C4-2B (cell line): ENCODE results near the gene FBXW10.
A peak's percentile ranks its signal among the peaks of the same experiment; 100 is the strongest.
"Not testable (repeated sequence)": the region's sequence is repeated elsewhere in the genome, so short reads cannot be mapped to it uniquely, and the experiment has no call there.

Experiments
- H3K27ac ChIP-seq: fragments of 450-650 bp; 2 replicates; pipeline ENCODE4 v1.5.1; 2017
- CTCF ChIP-seq: fragments of 450-650 bp; conservative IDR thresholded peaks from 2 replicates; pipeline ENCODE4 v1.5.1; 2017; ENCODE audit warnings: mild to moderate bottlenecking

Gene FBXW10, protein sequence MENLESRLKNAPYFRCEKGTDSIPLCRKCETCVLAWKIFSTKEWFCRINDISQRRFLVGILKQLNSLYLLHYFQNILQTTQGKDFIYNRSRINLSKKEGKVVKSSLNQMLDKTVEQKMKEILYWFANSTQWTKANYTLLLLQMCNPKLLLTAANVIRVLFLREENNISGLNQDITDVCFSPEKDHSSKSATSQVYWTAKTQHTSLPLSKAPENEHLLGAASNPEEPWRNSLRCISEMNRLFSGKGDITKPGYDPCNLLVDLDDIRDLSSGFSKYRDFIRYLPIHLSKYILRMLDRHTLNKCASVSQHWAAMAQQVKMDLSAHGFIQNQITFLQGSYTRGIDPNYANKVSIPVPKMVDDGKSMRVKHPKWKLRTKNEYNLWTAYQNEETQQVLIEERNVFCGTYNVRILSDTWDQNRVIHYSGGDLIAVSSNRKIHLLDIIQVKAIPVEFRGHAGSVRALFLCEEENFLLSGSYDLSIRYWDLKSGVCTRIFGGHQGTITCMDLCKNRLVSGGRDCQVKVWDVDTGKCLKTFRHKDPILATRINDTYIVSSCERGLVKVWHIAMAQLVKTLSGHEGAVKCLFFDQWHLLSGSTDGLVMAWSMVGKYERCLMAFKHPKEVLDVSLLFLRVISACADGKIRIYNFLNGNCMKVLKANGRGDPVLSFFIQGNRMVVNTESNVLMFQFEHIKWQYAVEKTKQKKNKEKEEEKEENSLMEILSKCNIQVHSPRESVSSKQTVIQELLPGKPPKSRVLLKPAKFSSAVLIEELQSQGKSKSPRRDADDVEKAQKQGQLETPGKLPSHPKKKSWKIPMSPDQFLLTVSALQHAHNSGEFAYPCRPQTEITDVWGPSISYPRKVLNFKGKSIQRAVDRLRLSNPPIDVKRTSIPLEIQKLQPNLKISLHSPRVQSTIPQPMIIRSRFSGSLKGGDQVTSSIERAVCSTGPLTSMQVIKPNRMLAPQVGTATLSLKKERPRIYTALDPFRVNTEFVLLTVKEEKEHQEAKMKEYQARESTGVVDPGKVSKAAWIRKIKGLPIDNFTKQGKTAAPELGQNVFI

GRCh38 chr17:18743699-18744421, at the start of gene FBXW10:
Gene FBXW10 (plus strand): TSS chr17:18744054. CDS start chr17:18744245, 191 bp downstream.
- not testable (repeated sequence) for H3K27ac ChIP-seq

- not testable (repeated sequence) for H3K27ac ChIP-seq
Measured at GRCh38 chr17:18695143-18695542, 48.7 kb upstream of the FBXW10 start.

DNA sequence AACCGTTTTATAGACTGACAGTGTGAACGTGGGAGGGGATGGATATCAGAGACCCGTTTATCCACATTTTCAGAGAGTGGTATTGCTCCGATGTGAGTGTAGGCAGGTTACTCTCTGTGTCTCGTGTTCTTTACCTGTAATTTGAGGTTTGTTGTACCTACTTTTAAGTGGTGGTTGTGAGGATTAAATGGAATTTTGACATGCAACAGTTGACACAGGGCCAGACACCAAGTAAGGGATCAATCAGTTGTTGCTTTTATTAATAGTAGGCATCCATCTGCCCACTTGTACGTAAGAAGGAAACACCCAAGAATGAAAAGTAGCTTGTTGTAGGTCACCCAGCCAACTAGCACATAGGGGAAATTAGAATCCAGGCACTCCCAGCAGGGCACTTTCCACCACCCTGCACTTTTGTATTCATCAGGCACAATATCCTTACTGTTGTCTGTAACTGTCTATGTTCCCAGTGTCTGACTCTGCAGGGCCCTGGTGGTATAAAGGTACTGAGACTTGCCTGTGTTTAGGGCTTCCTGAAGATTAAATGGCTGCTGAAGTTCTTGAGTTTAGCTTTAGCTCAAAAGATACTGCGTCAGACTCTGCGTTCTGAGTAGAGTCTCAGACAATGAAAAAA, 45.3 kb upstream of the FBXW10 start:
- peak overlapping the region; percentile 51; the same call in 1 of the 2 replicates for H3K27ac ChIP-seq

DNA sequence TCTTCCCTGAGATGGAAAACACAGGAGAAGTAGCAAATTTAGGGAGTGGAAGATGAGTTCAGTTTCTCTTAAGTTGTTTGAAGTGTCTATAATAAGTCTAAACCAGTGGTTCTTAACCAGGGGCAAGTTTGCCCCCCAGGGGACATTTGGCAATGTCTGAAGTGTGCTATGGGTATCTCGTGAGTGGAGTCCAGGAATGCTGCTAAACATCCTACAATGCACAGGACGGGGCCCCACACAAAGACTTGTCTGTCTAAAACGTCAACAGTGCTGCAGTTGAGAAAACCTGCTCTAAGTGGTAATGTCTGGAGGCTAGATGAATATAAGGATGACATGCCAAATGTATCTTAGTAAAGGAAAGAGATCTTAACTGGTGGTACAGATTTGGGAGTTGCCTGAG, 37.9 kb upstream of the FBXW10 start:
- not testable (repeated sequence) for H3K27ac ChIP-seq

GRCh38 chr17:18708215-18708614, 35.6 kb upstream of the FBXW10 start:
- H3K27ac ChIP-seq: not testable (repeated sequence)

GRCh38 chr17:18712354-18712999, 31.4 kb upstream of the FBXW10 start:
- not testable (repeated sequence) for H3K27ac ChIP-seq
- peak; percentile 65 for TF ChIP-seq CTCF

DNA sequence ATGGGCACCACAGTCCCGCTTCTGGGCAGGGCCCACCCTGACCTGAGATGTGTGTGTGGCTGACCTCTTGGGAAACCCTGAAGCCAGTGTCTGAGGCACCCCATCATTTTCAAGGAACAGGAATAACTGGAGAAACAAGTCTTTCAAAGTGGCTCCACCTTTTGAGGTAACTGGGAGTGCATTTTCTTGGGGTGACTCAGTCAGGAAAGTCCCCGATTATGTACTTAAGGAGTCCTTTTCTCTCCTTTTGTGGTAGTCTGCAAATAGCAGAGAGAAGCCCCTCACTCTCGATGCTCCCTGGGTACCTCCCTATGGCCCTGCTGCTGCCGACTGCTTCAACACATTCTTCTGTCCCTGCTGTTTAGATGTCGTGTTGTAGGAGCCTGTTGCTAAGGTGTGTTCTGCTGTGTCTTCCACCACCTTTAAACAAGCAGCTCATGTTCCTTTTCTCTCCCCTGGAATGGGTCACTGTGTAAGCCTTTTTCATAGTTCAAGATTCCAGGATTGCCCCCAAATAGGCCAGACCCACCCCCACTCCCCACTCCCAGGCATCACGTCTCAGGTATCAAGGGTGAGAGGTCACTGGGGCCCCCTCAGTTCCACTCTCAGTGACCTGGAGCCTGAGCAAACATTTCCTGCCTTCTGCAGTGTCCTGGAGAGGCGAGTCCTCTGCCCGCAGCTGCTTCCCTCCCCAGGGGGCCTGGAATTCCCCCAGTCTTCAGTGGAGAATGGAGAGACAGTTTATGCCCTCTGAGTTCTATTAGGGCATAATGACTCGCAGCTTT, 25.0 kb upstream of the FBXW10 start:
- not testable (repeated sequence) for H3K27ac ChIP-seq

DNA sequence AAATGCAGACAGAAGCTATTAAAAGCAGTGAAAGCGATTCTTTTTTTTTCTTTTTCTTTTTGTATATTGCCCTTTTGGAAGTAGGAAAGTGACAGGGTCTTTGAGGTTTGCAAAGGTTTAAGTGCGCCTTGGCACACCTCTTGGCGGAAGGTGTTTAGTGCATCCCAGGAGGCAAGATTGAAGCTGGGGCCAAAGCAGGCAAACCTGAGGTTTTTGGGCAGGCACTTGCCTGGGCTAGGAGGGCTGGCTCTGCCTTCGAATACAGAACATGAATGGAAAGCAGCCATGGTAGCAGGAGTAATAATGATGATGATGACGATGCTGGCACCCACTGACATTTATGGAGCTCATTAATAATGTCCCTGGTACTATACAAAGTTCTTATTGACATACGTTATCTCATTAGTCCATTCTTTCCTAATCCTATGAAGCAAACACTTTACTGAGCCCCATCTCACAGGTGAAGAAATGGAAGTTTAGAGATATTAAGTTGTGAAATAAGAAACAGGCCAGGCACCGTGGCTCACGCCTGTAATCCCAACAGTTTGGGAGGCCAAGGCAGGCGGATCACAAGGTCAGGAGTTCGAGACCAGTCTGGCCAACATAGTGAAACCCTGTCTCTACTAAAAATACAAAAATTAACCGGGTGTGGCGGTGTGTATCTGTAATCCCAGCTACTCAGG, 24.3 kb upstream of the FBXW10 start:
- not testable (repeated sequence) for H3K27ac ChIP-seq

DNA sequence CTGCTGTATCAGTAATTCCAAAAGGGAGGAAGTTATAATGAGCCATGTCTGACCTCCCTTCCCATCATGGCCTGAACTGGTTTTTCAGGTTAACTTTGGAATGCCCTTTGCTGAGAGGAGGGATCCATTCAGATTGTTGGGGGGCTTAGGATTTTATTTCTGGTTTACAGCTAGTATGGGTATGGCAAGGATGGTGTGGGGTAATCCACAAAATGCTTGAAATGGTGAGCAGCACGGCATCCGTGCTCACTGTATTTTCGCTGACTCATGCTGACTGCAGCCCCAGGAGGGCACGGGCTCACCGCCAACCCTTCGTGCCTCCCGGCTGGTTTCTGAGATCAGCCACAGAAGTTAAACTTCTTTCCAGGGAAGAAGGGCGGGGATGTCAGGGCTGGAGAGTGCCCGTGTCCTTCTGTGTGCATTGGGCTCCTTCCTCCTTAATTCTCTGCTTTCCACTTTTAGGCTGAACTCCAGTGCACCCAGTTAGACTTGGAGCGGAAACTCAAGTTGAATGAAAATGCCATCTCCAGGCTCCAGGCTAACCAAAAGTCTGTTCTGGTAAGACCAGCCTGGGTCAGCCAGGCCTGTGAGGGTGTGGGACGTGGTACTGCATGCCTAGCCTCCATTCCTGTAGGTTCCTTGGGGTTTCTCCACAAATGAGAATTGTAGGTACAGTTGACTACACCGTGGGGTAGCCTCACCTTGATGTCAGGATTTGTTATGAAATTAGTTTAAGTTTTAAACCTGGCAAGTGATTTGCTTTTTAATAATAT, 21.9 kb upstream of the FBXW10 start:
- H3K27ac ChIP-seq: peak overlapping the region; percentile 48

DNA sequence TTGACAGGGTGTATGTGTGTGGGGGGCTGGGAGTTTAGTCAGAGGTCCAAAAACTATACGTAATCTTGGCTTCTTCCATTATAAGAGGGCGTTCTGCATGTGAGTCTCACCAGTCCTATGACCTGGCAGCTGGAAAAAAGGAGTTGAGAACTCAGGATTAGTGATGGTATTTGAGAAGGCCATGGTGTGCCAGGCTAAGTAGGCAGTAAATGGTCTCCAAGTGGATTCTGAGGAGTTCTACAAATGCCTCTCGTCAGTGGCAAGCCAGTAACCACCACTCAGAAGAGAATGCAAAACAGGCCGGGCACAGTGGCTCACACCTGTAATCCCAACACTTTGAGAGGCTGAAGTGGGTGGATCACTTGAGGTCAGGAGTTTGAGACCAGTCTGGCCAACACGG, 21.2 kb upstream of the FBXW10 start:
- H3K27ac ChIP-seq: not testable (repeated sequence)

DNA sequence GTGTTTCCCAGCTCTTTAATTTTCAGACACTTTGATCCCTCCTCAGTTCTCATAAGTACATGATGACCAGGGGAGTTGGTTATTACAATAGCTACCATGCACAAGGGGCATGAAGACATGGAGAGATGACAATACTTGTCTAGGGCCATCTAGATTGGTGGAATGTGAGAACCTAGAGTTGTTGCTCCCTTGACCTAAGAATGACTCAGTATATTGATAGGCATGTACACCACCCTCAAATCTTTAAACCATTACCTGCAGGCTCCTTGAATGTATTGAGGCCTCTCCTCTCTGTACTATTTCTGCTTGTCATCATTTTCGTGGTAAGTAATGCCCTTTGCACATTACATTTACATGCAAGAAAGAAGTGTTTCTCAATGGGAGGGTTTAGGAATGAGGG, 20.3 kb upstream of the FBXW10 start:
- not testable (repeated sequence) for H3K27ac ChIP-seq

DNA sequence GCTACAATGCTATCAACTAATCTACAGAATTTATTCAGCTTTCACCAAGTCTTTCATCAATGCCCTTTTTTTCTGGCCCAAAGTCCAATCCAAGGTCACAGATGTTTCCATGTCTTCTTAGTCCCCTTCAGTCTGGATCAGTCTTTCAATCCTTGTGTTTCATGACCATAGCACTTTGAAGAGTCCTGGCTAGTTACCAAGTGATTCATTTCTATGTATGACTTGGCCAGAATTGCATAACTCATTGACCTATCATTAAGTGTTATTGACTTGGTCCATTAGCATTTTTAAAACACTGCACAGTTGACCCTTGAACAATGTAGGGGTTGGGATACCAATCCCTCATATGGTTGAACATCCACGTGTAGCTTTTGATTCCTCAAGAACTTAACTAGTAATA, 11.4 kb upstream of the FBXW10 start:
- H3K27ac ChIP-seq: not testable (repeated sequence)

- not testable (repeated sequence) for H3K27ac ChIP-seq
Measured at GRCh38 chr17:18733350-18733749, 10.5 kb upstream of the FBXW10 start.

DNA sequence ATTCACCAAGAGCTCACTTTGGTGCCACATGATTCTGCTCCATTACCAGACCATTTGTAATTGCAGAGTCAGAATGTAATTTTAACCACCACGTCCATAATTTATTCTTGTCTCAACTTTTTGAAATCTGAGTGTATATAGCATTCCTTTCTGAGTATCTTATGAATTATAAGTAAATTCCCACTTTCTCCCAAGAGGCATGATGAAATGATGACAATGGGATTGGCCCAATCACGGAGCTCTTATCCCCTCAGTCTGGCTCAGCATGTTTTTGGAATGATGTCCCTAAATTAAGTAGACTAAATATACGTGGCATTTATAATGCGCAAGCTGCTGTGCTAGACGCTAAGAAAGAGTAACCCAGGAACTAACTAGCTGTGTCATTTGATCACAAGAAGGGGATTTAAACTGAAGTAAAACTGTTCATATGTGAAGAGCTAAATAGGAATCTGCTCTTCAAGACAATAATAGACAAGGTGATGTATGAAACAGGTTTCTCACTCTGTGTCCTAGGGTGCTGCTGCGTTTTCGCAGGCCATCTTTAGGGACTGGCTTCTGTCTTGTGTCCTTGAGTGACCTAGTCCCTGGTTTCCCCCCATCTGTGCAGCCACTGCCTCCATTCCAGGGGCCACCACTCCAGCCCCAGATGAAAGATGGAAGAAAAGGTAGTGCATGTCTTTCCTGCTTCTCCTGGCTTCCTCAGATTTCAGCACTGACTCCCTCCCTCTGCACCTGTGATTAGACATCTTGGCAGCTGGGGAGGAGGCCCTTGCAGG, 4.0 kb upstream of the FBXW10 start:
- not testable (repeated sequence) for H3K27ac ChIP-seq

DNA sequence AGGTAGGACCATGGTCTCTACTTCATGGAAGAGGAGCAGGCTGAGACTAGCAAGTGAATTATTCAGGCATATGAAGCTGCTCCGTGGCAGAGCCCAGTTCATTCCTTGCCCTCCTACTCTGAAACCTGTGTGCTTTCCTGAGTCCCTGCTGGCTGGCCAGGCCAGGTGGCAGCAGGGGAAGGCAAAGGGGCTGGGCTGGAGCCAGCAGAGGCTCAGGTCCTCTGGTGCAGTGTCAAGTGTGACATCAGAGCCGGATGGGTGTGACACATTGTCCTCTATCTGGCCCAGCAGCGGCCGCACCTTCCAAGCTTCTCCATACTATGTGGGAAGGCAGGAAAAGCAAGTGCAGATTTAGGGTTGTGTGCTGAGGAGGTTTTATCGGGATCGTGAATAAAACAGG, 2.6 kb upstream of the FBXW10 start:
- not testable (repeated sequence) for H3K27ac ChIP-seq

DNA sequence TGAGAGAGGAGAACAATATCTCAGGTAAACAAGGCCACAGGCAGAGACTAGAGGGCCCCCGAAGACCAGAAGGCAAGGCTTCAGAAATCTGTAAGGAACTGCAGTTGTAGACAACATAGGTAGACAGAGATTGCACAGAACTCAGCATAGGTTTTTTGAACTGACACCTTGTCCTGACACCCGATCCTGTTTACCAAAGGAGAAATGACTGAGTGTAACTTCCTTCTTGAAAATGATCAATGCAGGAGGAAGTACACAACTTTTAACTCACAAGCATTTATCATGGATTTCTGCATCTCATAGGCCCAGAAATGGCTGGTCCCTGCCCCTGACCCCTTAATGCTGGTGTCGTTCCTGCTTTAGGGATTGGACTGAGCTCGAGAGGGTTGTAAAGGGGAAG, 872 bp downstream of the FBXW10 start:
- H3K27ac ChIP-seq: not testable (repeated sequence)
